Measurements from ENCODE around the gene PRKCI.
"Not testable (repeated sequence)": the region's sequence is repeated elsewhere in the genome, so short reads cannot be mapped to it uniquely, and the experiment has no call there.

PRKCI gene

DNA sequence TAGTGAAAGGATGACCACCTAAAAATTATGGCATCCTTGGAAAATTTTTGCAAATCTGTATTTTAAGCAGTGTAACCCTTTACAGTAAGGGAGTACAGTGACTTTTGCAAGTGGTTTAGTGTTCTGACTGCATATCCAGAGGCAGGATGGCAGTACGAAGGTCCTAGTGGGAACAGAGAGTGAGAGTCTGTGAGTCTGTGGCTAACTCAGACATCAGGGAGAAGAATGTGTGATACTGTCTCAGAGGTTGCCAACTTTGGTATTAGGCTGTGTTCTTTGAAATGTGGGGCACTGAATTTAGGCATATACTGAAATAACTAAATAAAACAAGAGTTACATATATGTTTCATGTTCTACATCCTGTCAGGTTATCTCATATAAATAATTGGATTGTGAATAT, 25.7 kb downstream of the PRKCI start:
- CTCF ChIA-PET = no interaction called here
- POLR2A ChIA-PET = no interaction called here
- no peak for DNase-seq (ENCODE audit: extremely low spot score)
- TF ChIP-seq TARDBP (IDR thresholded peaks at IDR 0.05) (no peak), BHLHE40 (IDR thresholded peaks at IDR 0.05; ENCODE audit: borderline replicate concordance) (no peak), FOXA1 (IDR thresholded peaks at IDR 0.05) (no peak), PKNOX1 (IDR thresholded peaks at IDR 0.05) (no peak), ELF4 (IDR thresholded peaks at IDR 0.05) (no peak), LEF1 (IDR thresholded peaks at IDR 0.05; ENCODE audit: borderline replicate concordance) (no peak), ZNF384 (IDR thresholded peaks at IDR 0.05) (no peak), SP1 (IDR thresholded peaks at IDR 0.05) (no peak), FOXK2 (IDR thresholded peaks at IDR 0.05) (no peak), SUZ12 (IDR thresholded peaks at IDR 0.05) (no peak), NFRKB (IDR thresholded peaks at IDR 0.05) (no peak), FOXM1 (IDR thresholded peaks at IDR 0.05; ENCODE audit: borderline replicate concordance) (no peak), CTBP1 (IDR thresholded peaks at IDR 0.05; ENCODE audit: borderline replicate concordance) (no peak), L3MBTL2 (conservative IDR thresholded peaks at IDR 0.05) (no peak), HDGF (IDR thresholded peaks at IDR 0.05; ENCODE audit: borderline replicate concordance) (no peak), ARNT (IDR thresholded peaks at IDR 0.05) (no peak)

GRCh38 chr3:170256597-170256996, 34.4 kb downstream of the PRKCI start:
- no peak for TF ChIP-seq SUZ12 (IDR thresholded peaks at IDR 0.05)
- no peak for TF ChIP-seq BHLHE40 (IDR thresholded peaks at IDR 0.05; ENCODE audit: borderline replicate concordance)
- TF ChIP-seq ELF4 (IDR thresholded peaks at IDR 0.05) = no peak
- TF ChIP-seq LEF1 (IDR thresholded peaks at IDR 0.05; ENCODE audit: borderline replicate concordance) = no peak
- no peak for TF ChIP-seq SP1 (IDR thresholded peaks at IDR 0.05)
- no peak for TF ChIP-seq CTBP1 (IDR thresholded peaks at IDR 0.05; ENCODE audit: borderline replicate concordance)
- TF ChIP-seq FOXK2 (IDR thresholded peaks at IDR 0.05) = no peak
- TF ChIP-seq FOXM1 (IDR thresholded peaks at IDR 0.05; ENCODE audit: borderline replicate concordance) = no peak
- TF ChIP-seq HDGF (IDR thresholded peaks at IDR 0.05; ENCODE audit: borderline replicate concordance) = no peak
- no peak for TF ChIP-seq L3MBTL2 (conservative IDR thresholded peaks at IDR 0.05)
- TF ChIP-seq PKNOX1 (IDR thresholded peaks at IDR 0.05) = no peak
- DNase-seq (ENCODE audit: extremely low spot score) = no peak
- ChIA-PET CTCF (no interaction called here), POLR2A (no interaction called here)

DNA sequence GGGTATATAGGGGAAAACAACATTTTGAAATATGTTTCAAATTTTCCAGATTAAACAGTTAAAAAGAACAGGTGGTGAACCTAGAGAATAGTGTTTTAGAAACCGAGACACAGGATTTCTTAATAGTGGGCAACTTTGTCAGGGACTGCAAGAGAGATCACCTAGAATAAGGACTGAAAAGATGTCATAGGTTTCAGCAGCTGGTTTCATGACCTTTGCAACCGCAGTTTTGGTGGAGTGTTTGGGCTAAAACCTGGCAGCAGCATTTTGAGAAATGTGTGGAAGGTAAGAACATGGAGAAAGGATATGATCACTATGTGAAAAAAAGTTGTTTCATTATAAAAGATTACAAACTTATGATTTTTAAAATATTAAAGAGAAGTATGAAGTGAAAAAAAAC, 34.9 kb downstream of the PRKCI start:
- CTCF ChIA-PET = no interaction called here
- POLR2A ChIA-PET = no interaction called here
- no peak for DNase-seq (ENCODE audit: extremely low spot score)

DNA sequence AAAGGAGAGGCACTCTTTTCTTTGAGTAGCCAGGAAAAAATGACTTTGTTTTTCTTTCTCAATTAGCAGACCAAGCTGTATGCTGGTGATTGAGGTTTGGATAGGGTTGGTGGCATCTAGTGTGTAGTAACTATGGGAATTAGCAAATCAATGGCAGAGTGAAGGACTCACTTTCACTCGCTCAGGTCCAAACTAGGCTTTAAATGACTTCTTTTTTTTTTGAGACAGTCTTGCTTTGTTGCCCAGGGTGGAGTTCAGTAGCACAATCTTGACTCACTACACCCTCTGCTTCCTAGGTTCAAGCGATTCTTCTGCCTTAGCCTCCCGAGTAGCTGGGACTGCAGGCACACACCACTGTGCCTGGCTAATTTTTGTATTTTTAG, 35.9 kb downstream of the PRKCI start:
- no peak for DNase-seq (ENCODE audit: extremely low spot score)
- TF ChIP-seq L3MBTL2 (conservative IDR thresholded peaks at IDR 0.05) (no peak), NFRKB (IDR thresholded peaks at IDR 0.05) (no peak), FOXK2 (IDR thresholded peaks at IDR 0.05) (no peak), HDGF (IDR thresholded peaks at IDR 0.05; ENCODE audit: borderline replicate concordance) (no peak), LEF1 (IDR thresholded peaks at IDR 0.05; ENCODE audit: borderline replicate concordance) (no peak), SUZ12 (IDR thresholded peaks at IDR 0.05) (no peak), PKNOX1 (IDR thresholded peaks at IDR 0.05) (no peak), ARNT (IDR thresholded peaks at IDR 0.05) (no peak), FOXA1 (IDR thresholded peaks at IDR 0.05) (no peak), CTBP1 (IDR thresholded peaks at IDR 0.05; ENCODE audit: borderline replicate concordance) (no peak), ZNF384 (IDR thresholded peaks at IDR 0.05) (no peak)
- ChIA-PET POLR2A (no interaction called here), CTCF (no interaction called here)

More for the DNA sequence above, 34.9 kb downstream of the PRKCI start:
- TF ChIP-seq SUZ12 (IDR thresholded peaks at IDR 0.05) (no peak), NFRKB (IDR thresholded peaks at IDR 0.05) (no peak), SP1 (IDR thresholded peaks at IDR 0.05) (no peak)

- CTCF ChIA-PET = no interaction called here
- TF ChIP-seq TARDBP (IDR thresholded peaks at IDR 0.05) (no peak), FOXM1 (IDR thresholded peaks at IDR 0.05; ENCODE audit: borderline replicate concordance) (no peak), SP1 (IDR thresholded peaks at IDR 0.05) (no peak), FOXA1 (IDR thresholded peaks at IDR 0.05) (no peak), PKNOX1 (IDR thresholded peaks at IDR 0.05) (no peak)
- DNase-seq (ENCODE audit: extremely low spot score) = no peak
- POLR2A ChIA-PET = no interaction called here
Measured at GRCh38 chr3:170259907-170260306, 37.7 kb downstream of the PRKCI start.

- POLR2A ChIA-PET = no interaction called here
- TF ChIP-seq LEF1 (IDR thresholded peaks at IDR 0.05; ENCODE audit: borderline replicate concordance) (no peak), FOXM1 (IDR thresholded peaks at IDR 0.05; ENCODE audit: borderline replicate concordance) (no peak)
Measured at GRCh38 chr3:170267793-170268192, 45.6 kb downstream of the PRKCI start.

GRCh38 chr3:170269673-170270254, 47.5 kb downstream of the PRKCI start:
- CTCF ChIA-PET; POLR2A ChIA-PET; DNase-seq (ENCODE audit: extremely low spot score): not testable (repeated sequence)

More at GRCh38 chr3:170267793-170268192, 45.6 kb downstream of the PRKCI start:
- CTCF ChIA-PET = no interaction called here
- no peak for DNase-seq (ENCODE audit: extremely low spot score)
